SU-DHL-6 (cell line): ENCODE results near the gene GYPC.

Source experiments
- H2AFZ ChIP-seq: fragments of 200-600 bp; sonication (generic); 2 replicates; pipeline ENCODE4 v1.6.1; 2014; ENCODE audit warnings: low read depth, mild to moderate bottlenecking, moderate library complexity, mixed read lengths, antibody characterized with exemption, low read length; ENCODE audit not compliant: severe bottlenecking
- H3F3A ChIP-seq: fragments of 200-600 bp; shearing (Covaris generic); 2 replicates; pipeline ENCODE4 v1.6.0; 2016; ENCODE audit warnings: antibody characterized with exemption, mild to moderate bottlenecking; ENCODE audit not compliant: insufficient read depth
- H3K27ac ChIP-seq: fragments of 200-600 bp; sonication (generic); 2 replicates; pipeline ENCODE4 v1.5.1; 2016; ENCODE audit warnings: low read depth, mild to moderate bottlenecking, low read length, moderate library complexity, mixed read lengths
- H3K27me3 ChIP-seq: fragments of 200-600 bp; sonication (generic), shearing (Covaris generic); 2 replicates; pipeline ENCODE4 v1.6.0; 2014; ENCODE audit warnings: mild to moderate bottlenecking, low read length
- H3K36me3 ChIP-seq: fragments of 200-600 bp; sonication (generic); 2 replicates; pipeline ENCODE4 v1.6.1; 2014; ENCODE audit warnings: mild to moderate bottlenecking, low read length, mixed read lengths
- H3K4me2 ChIP-seq: fragments of 300-600, 200-600 bp; shearing (Covaris generic), sonication (generic); 2 replicates; pipeline ENCODE4 v1.6.0; 2014; ENCODE audit warnings: low read length, low read depth, mild to moderate bottlenecking; ENCODE audit not compliant: poor library complexity, severe bottlenecking
- H3K4me3 ChIP-seq: fragments of 200-600 bp; sonication (generic); 2 replicates; pipeline ENCODE4 v1.5.1; 2014; ENCODE audit warnings: antibody characterized with exemption, low read length, mild to moderate bottlenecking, mixed read lengths; ENCODE audit not compliant: insufficient read depth, poor library complexity, severe bottlenecking
- H3K79me2 ChIP-seq: fragments of 200-600 bp; sonication (generic); 2 replicates; pipeline ENCODE4 v1.6.1; 2014; ENCODE audit warnings: mild to moderate bottlenecking, low read length, moderate library complexity; ENCODE audit not compliant: insufficient read depth
- H3K9ac ChIP-seq: fragments of 200-600 bp; sonication (generic); 2 replicates; pipeline ENCODE4 v1.7.0; 2014; ENCODE audit warnings: mild to moderate bottlenecking, low read length
- H3K9me2 ChIP-seq: fragments of 200-600 bp; sonication (generic); replicated peaks from 2 replicates; pipeline ENCODE4 v1.6.1; 2014; ENCODE audit warnings: low read length; ENCODE audit not compliant: insufficient read depth
- H3K9me3 ChIP-seq: fragments of 200-600 bp; sonication (generic); 2 replicates; pipeline ENCODE4 v1.6.1; 2014; ENCODE audit warnings: low read length, mixed read lengths; ENCODE audit not compliant: insufficient read depth
- H4K20me1 ChIP-seq: fragments of 200-600 bp; sonication (generic); 2 replicates; pipeline ENCODE4 v1.6.1; 2014; ENCODE audit warnings: low read depth, mild to moderate bottlenecking, antibody characterized with exemption, low read length, moderate library complexity, mixed read lengths
- CTCF ChIP-seq: fragments of 200-600 bp; sonication (generic); IDR thresholded peaks from one replicate; pipeline ENCODE4 v1.5.1; 2017; ENCODE audit warnings: antibody characterized with exemption, mild to moderate bottlenecking, low read length, moderate library complexity; ENCODE audit not compliant: insufficient read depth, poor library complexity, severe bottlenecking
- EZH2phosphoT487 ChIP-seq: fragments of 200-600 bp; sonication (generic), shearing (Covaris generic); conservative IDR thresholded peaks from 2 replicates; pipeline ENCODE4 v1.6.1; 2018; ENCODE audit warnings: mild to moderate bottlenecking, antibody characterized with exemption, low read length, moderate library complexity, mixed read lengths

GYPC gene

GRCh38 chr2:126677176-126677538 lies 21.2 kb downstream of the GYPC start:
- H4K20me1 ChIP-seq: no peaks in the 10 kb centered on the region
- H3K36me3 ChIP-seq: no peaks in the 10 kb centered on the region
- H3K79me2 ChIP-seq: no peaks in the 10 kb centered on the region
- H3K27ac ChIP-seq: no peak overlapping the region
- no peaks in the 10 kb centered on the region for H3K9me2 ChIP-seq
- no peak overlapping the region for H2AFZ ChIP-seq
- H3F3A ChIP-seq: no peaks in the 10 kb centered on the region
- no peaks in the 10 kb centered on the region for H3K9me3 ChIP-seq
- TF ChIP-seq CTCF (no peak), EZH2phosphoT487 (no peak)
- H3K27me3 ChIP-seq: no peaks in the 10 kb centered on the region
- H3K9ac ChIP-seq: no peak overlapping the region
- H3K4me3 ChIP-seq: no peak overlapping the region
- H3K4me2 ChIP-seq: no peak overlapping the region

GRCh38 chr2:126678269-126679065 lies 22.5 kb downstream of the GYPC start:
- TF ChIP-seq CTCF: no peak
- TF ChIP-seq EZH2phosphoT487: no peak
- Histone ChIP-seq H3K79me2 (no peaks in the 10 kb centered on the region), H3K27me3 (no peaks in the 10 kb centered on the region), H3F3A (no peaks in the 10 kb centered on the region), H3K9me3 (no peaks in the 10 kb centered on the region), H3K4me2 (no peak overlapping the region), H3K4me3 (no peak overlapping the region), H3K9me2 (no peaks in the 10 kb centered on the region), H2AFZ (no peak overlapping the region), H4K20me1 (no peaks in the 10 kb centered on the region), H3K27ac (no peak overlapping the region), H3K36me3 (no peaks in the 10 kb centered on the region), H3K9ac (no peak overlapping the region)

GRCh38 chr2:126679094-126679713 lies 23.2 kb downstream of the GYPC start:
- Histone ChIP-seq H4K20me1 (no peaks in the 10 kb centered on the region), H3K79me2 (no peaks in the 10 kb centered on the region)

More at GRCh38 chr2:126679094-126679713, 23.2 kb downstream of the GYPC start:
- H3K9me3 ChIP-seq: no peaks in the 10 kb centered on the region
- no peak overlapping the region for H2AFZ ChIP-seq
- no peaks in the 10 kb centered on the region for H3F3A ChIP-seq
- no peak overlapping the region for H3K4me2 ChIP-seq
- H3K4me3 ChIP-seq: no peak overlapping the region
- H3K36me3 ChIP-seq: no peaks in the 10 kb centered on the region
- H3K9me2 ChIP-seq: no peaks in the 10 kb centered on the region
- H3K9ac ChIP-seq: no peak overlapping the region
- no peaks in the 10 kb centered on the region for H3K27me3 ChIP-seq
- H3K27ac ChIP-seq: no peak overlapping the region
- TF ChIP-seq CTCF (no peak), EZH2phosphoT487 (no peak)
